Measurements from ENCODE around the gene ADCYAP1.
A peak's percentile ranks its signal among the peaks of the same experiment; 100 is the strongest.

DNA sequence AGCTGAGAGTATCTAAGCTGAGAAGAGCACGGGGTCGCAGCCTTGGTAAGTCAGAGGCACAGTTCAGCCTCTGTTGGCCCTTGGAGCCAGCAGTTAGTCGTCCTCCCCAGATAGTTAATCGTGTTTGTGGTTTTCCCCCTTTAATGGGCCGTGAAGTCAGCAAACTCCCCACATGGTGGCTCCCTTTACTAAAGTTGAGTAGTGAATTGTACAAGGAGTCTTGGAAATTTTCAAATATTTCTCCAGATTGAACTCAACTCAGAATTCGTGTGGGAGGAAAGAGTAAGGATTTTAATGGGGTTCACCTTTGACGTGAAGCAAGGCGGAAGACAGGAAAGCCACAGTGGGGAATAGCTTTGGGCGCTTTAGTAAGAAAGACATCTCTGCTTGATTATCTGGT, 2.4 kb upstream of the ADCYAP1 start:
- TF ChIP-seq, protein P1, sequence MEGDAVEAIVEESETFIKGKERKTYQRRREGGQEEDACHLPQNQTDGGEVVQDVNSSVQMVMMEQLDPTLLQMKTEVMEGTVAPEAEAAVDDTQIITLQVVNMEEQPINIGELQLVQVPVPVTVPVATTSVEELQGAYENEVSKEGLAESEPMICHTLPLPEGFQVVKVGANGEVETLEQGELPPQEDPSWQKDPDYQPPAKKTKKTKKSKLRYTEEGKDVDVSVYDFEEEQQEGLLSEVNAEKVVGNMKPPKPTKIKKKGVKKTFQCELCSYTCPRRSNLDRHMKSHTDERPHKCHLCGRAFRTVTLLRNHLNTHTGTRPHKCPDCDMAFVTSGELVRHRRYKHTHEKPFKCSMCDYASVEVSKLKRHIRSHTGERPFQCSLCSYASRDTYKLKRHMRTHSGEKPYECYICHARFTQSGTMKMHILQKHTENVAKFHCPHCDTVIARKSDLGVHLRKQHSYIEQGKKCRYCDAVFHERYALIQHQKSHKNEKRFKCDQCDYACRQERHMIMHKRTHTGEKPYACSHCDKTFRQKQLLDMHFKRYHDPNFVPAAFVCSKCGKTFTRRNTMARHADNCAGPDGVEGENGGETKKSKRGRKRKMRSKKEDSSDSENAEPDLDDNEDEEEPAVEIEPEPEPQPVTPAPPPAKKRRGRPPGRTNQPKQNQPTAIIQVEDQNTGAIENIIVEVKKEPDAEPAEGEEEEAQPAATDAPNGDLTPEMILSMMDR (conservative IDR thresholded peaks at IDR 0.05; ENCODE audit: low read depth, low read length) = peak; percentile 62
- no peak for TF ChIP-seq EZH2 (IDR thresholded peaks at IDR 0.05; ENCODE audit: low read length, unreplicated experiment)
- TF ChIP-seq EZH2phosphoT487 (IDR thresholded peaks at IDR 0.05; ENCODE audit: borderline replicate concordance, low read length) = no peak

All from PC-3 (cell line).